Sigmoid colon (tissue), 7 donors: Measurements from ENCODE around the gene TRAF2. TPM values are rescaled to one million over a fixed set of nuclear protein-coding genes. Genes with fewer than 3 reads are reported as not detected.

Experiments
- DNase-seq: peaks from one replicate; pipeline ENCODE4 v3.0.0-alpha.2; 2019
- H3K27ac ChIP-seq, 4 donors: fragments of 200-600 bp; sonication (generic); one replicate each; pipeline ENCODE4 v1.5.1; 2016 to 2019; ENCODE audit warnings: mild to moderate bottlenecking in 1 of 4
- H3K27me3 ChIP-seq, 3 donors: fragments of 200-600 bp; sonication (generic); one replicate each; pipeline ENCODE4 v1.5.1; 2019; ENCODE audit warnings: mild to moderate bottlenecking in 1 of 3
- H3K36me3 ChIP-seq, 4 donors: fragments of 200-600 bp; sonication (generic); one replicate each; pipeline ENCODE4 v1.5.1; 2016 to 2019
- H3K4me1 ChIP-seq, 4 donors: fragments of 200-600 bp; sonication (generic); one replicate each; pipeline ENCODE4 v1.5.1; 2017 to 2019
- H3K4me3 ChIP-seq, 4 donors: fragments of 200-600 bp; sonication (generic); one replicate each; pipeline ENCODE4 v1.5.1; 2017 to 2019; ENCODE audit warnings: mild to moderate bottlenecking in 2 of 4, moderate library complexity in 1 of 4
- H3K9me3 ChIP-seq, 4 donors: fragments of 200-600 bp in 3 of 4; sonication (generic) in 3 of 4; one replicate each; pipeline versions ENCODE4 v1.5.1 to v1.6.1; 2013 to 2019
- CTCF ChIP-seq, 4 experiments: fragments of 450-650 bp in 3 of 4; fragments of 200-600 bp in 1 of 4; IDR thresholded peaks; one replicate each; pipeline ENCODE4 v1.5.1; 2016 to 2019; ENCODE audit warnings: antibody characterized with exemption in 4 of 4, mild to moderate bottlenecking in 3 of 4, moderate library complexity in 2 of 4
- EP300 ChIP-seq, 4 donors: sonication (generic); formaldehyde crosslinking; IDR thresholded peaks; one replicate each; pipeline ENCODE4 v1.6.1; 2017; ENCODE audit warnings: antibody characterized with exemption in 4 of 4
- POLR2A ChIP-seq, 2 donors: fragments of 450-650 bp; IDR thresholded peaks; one replicate each; pipeline ENCODE4 v1.6.1; 2016; ENCODE audit warnings: antibody characterized with exemption in 2 of 2, mild to moderate bottlenecking in 2 of 2, moderate library complexity in 2 of 2
- POLR2AphosphoS5 ChIP-seq, 4 donors: sonication (generic); formaldehyde crosslinking; IDR thresholded peaks; one replicate each; pipeline ENCODE4 v1.6.1; 2017; ENCODE audit warnings: antibody characterized with exemption in 4 of 4
- WGBS, 2 donors: extraction: QIAGEN DNeasy Blood & Tissue Kit; methylation state at CpG; one replicate each; pipeline ENCODE4 v1.1.7; 2013; 5-methylcytosine and 5-hydroxymethylcytosine counted together
- intact Hi-C: fragments of 100-400 bp; cut with DNase I; formaldehyde crosslinking; loops from one replicate; pipeline ENCODE4 v1.15.1; 2023
- polyA plus RNA-seq, 3 donors: library from polyadenylated mRNA; stranded (reverse); fragments of 200-250 nt; gene quantifications; one replicate each; pipeline ENCODE4 v1.2.3, GENCODE V29; 2013
- total RNA-seq, 4 donors: library from RNA; depleted of rRNA; stranded (reverse); fragments of >200 nt; gene quantifications; one replicate each; pipeline ENCODE4 v1.1.0, GENCODE V29; 2016
- donor health status: healthy with polysubstance abuse.
- donor health status: Bipolar disorder and iron deficiency.
- donor health status: healthy.

Gene TRAF2
- total and polyA plus RNA-seq, 7 donors, result 1.8 to 21.9 (median 5.5) TPM

DNA sequence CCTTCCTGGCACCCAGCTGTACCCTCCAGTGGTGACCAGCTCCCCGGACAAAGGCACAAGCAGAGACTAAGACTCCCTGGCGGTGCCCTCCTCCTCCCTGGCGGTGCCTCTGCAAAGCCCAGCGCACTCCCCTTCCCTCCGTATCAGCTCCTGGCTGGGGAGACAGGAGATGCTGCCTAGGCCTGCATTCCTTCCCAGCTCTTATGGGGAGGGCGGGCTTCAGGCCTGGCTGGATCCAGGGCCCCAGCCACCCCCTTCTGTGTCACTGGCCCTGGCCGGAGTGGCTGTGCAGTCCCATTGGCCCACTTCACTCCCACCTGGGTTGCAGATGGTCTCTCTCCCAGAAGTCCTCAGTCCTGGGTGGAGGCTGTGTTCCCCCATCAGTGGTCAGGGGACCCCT lies 72.2 kb downstream of the TRAF2 start:
- TF ChIP-seq EP300 (IDR thresholded peaks at IDR 0.05), result no peak
- TF ChIP-seq POLR2A (IDR thresholded peaks at IDR 0.05), result no peak
- no peak for TF ChIP-seq CTCF (IDR thresholded peaks at IDR 0.05)
- TF ChIP-seq POLR2AphosphoS5 (IDR thresholded peaks at IDR 0.05), result no peak
- Histone ChIP-seq H3K27ac (no peak overlapping the region), H3K27me3 (no peaks in the 10 kb centered on the region), H3K9me3 (no peaks in the 10 kb centered on the region), H3K4me1 (no peaks in the 10 kb centered on the region), H3K36me3 (no peaks in the 10 kb centered on the region), H3K4me3 (no peak overlapping the region)
- no peak for DNase-seq
- 95 to 96% methylated on average over 7 of the region's 7 CpGs for WGBS, 2 donors
- intact Hi-C loops, result no loop called here

GRCh38 chr9:136958898-136959850 lies 72.9 kb downstream of the TRAF2 start:
- Histone ChIP-seq H3K27me3 (no peaks in the 10 kb centered on the region), H3K4me1 (no peaks in the 10 kb centered on the region), H3K9me3 (no peaks in the 10 kb centered on the region), H3K36me3 (no peaks in the 10 kb centered on the region), H3K4me3 (no peak overlapping the region), H3K27ac (no peak overlapping the region)
- DNase-seq, result no peak
- intact Hi-C loops, result no loop called here
- 88 to 90% methylated on average over 28 of the region's 28 CpGs for WGBS, 2 donors
- no peak for TF ChIP-seq POLR2A (IDR thresholded peaks at IDR 0.05)
- no peak for TF ChIP-seq EP300 (IDR thresholded peaks at IDR 0.05)
- TF ChIP-seq POLR2AphosphoS5 (IDR thresholded peaks at IDR 0.05), result no peak
- no peak for TF ChIP-seq CTCF (IDR thresholded peaks at IDR 0.05)

- no peaks in the 10 kb centered on the region for H3K27me3 ChIP-seq
- intact Hi-C loops, result no loop called here
- DNase-seq, result no peak
- WGBS, 2 donors, result 71 to 82% methylated on average over 19 of the region's 19 CpGs
- no peak overlapping the region for H3K4me3 ChIP-seq
- H3K9me3 ChIP-seq, result no peaks in the 10 kb centered on the region
- no peaks in the 10 kb centered on the region for H3K36me3 ChIP-seq
- TF ChIP-seq EP300 (IDR thresholded peaks at IDR 0.05) (no peak), POLR2AphosphoS5 (IDR thresholded peaks at IDR 0.05) (no peak)
- H3K4me1 ChIP-seq, result no peaks in the 10 kb centered on the region
- H3K27ac ChIP-seq, result no peak overlapping the region
These were observed 74.1 kb downstream of the TRAF2 start for GRCh38 chr9:136960212-136960937.

DNA sequence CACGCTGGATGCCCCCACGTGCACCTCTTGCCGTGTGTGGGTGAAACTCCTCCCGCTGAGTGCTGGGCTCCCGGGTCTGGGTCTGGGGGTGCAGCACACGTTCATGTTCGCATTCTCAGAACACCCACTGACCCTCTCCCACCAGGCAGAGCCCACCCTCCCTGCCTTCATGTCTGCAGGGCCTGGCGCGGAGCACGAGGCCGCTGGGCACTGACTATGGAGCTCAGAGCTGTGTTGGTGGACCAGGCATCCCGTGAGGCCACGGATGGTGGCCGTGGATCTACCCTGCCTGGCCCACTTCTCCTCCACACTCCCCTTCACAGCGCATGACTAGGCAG lies 74.6 kb downstream of the TRAF2 start:
- intact Hi-C loops, result no loop called here
- peaks cover 0 to 4% (median 0%) of the 10 kb centered on the region in 3 donors for H3K27me3 ChIP-seq
- TF ChIP-seq POLR2AphosphoS5 (IDR thresholded peaks at IDR 0.05), result no peak
- no peak for TF ChIP-seq CTCF (IDR thresholded peaks at IDR 0.05)
- TF ChIP-seq EP300 (IDR thresholded peaks at IDR 0.05), result no peak
- no peak for TF ChIP-seq POLR2A (IDR thresholded peaks at IDR 0.05)
- no peak for DNase-seq
- H3K4me1 ChIP-seq, result peaks cover 0 to under 1% (median 0%) of the 10 kb centered on the region in 4 donors
- H3K36me3 ChIP-seq, result no peaks in the 10 kb centered on the region
- WGBS, 2 donors, result 88 to 91% methylated on average over 15 of the region's 15 CpGs
- H3K4me3 ChIP-seq, result no peak overlapping the region
- no peaks in the 10 kb centered on the region for H3K9me3 ChIP-seq
- no peak overlapping the region for H3K27ac ChIP-seq
